Neural cell (in vitro differentiated cells): Measurements from ENCODE around the gene SLC25A21. TPM values are rescaled to one million over a fixed set of nuclear protein-coding genes. Genes with fewer than 3 reads are reported as not detected.
A peak's percentile ranks its signal among the peaks of the same experiment; 100 is the strongest.

ENCODE experiments used
- H2AFZ ChIP-seq: fragments of 200-600, 300-800 bp; sonication (generic), shearing (Covaris generic); 2 replicates; pipeline ENCODE4 v1.6.0; 2014; ENCODE audit warnings: low read depth, mild to moderate bottlenecking, antibody characterized with exemption, low read length, moderate library complexity
- H3F3A ChIP-seq: fragments of 200-600 bp; shearing (Covaris generic); 2 replicates; pipeline ENCODE4 v1.6.1; 2016; ENCODE audit warnings: mild to moderate bottlenecking, moderate library complexity, mixed read lengths, antibody characterized with exemption, low read length; ENCODE audit not compliant: insufficient read depth, poor library complexity, severe bottlenecking
- H3K27ac ChIP-seq: fragments of 200-600, 300-800 bp; sonication (generic), shearing (Covaris generic); 2 replicates; pipeline ENCODE4 v1.5.1; 2014; ENCODE audit warnings: mild to moderate bottlenecking, low read length, moderate library complexity
- H3K27me3 ChIP-seq: fragments of 300-800, 200-600 bp; sonication (generic), shearing (Covaris generic); 2 replicates; pipeline ENCODE4 v1.6.0; 2014; ENCODE audit warnings: mild to moderate bottlenecking, low read depth, low read length, moderate library complexity; ENCODE audit not compliant: insufficient read depth
- H3K36me3 ChIP-seq: fragments of 300-800, 200-600 bp; sonication (generic), shearing (Covaris generic); 2 replicates; pipeline ENCODE4 v1.5.1; 2014; ENCODE audit warnings: mild to moderate bottlenecking, antibody characterized with exemption, low read length, moderate library complexity; ENCODE audit not compliant: insufficient read depth
- H3K4me2 ChIP-seq: fragments of 300-800, 200-600 bp; sonication (generic), shearing (Covaris generic); 2 replicates; pipeline ENCODE4 v1.6.0; 2014; ENCODE audit warnings: mild to moderate bottlenecking, low read length
- H3K4me3 ChIP-seq: fragments of 300-800, 200-600 bp; sonication (generic), shearing (Covaris generic); 2 replicates; pipeline ENCODE4 v1.5.1; 2014; ENCODE audit warnings: mild to moderate bottlenecking, low read length, moderate library complexity
- H3K79me2 ChIP-seq: fragments of 200-600 bp; shearing (Covaris generic); replicated peaks from 2 replicates; pipeline ENCODE4 v1.6.0; 2014; ENCODE audit warnings: mild to moderate bottlenecking, low read length, moderate library complexity; ENCODE audit not compliant: insufficient read depth
- H3K9ac ChIP-seq: fragments of 300-800, 200-600 bp; sonication (generic), shearing (Covaris generic); 2 replicates; pipeline ENCODE4 v1.6.1; 2016; ENCODE audit warnings: mild to moderate bottlenecking, low read length, mixed read lengths
- H3K9me2 ChIP-seq: fragments of 200-600 bp; shearing (Covaris generic); 2 replicates; pipeline ENCODE4 v1.6.1; 2016; ENCODE audit warnings: mild to moderate bottlenecking, low read length, mixed read lengths; ENCODE audit not compliant: insufficient read depth
- H3K9me3 ChIP-seq: fragments of 200-600, 300-800 bp; sonication (generic), shearing (Covaris generic); 2 replicates; pipeline ENCODE4 v1.6.1; 2016; ENCODE audit warnings: mild to moderate bottlenecking, mixed run types, low read length, moderate library complexity, mixed read lengths
- H4K20me1 ChIP-seq: fragments of 200-600 bp; shearing (Covaris generic); 2 replicates; pipeline ENCODE4 v1.6.1; 2016; ENCODE audit warnings: mild to moderate bottlenecking, mixed run types; ENCODE audit not compliant: insufficient read depth
- EP300 ChIP-seq: fragments of 450-650 bp; conservative IDR thresholded peaks from 2 replicates; pipeline ENCODE4 v1.6.1; 2014; ENCODE audit warnings: antibody characterized with exemption, mild to moderate bottlenecking, moderate library complexity; ENCODE audit not compliant: poor library complexity, severe bottlenecking
- EZH2 ChIP-seq: fragments of 200-600, 300-800 bp; shearing (Covaris generic), sonication (generic); IDR thresholded peaks from 2 replicates; pipeline ENCODE4 v1.6.1; 2014; ENCODE audit warnings: antibody characterized with exemption, low read length, borderline replicate concordance, mild to moderate bottlenecking; ENCODE audit not compliant: insufficient read depth, poor library complexity, severe bottlenecking
- MXI1 ChIP-seq: fragments of 450-650 bp; conservative IDR thresholded peaks from 2 replicates; pipeline ENCODE4 v1.6.1; 2014; ENCODE audit warnings: antibody characterized with exemption, mild to moderate bottlenecking; ENCODE audit not compliant: poor library complexity, severe bottlenecking
- POLR2AphosphoS5 ChIP-seq: IDR thresholded peaks from 2 replicates; pipeline ENCODE4 v1.6.1; 2012
- RAD21 ChIP-seq: fragments of 450-650 bp; conservative IDR thresholded peaks from 2 replicates; pipeline ENCODE4 v1.6.1; 2014; ENCODE audit warnings: antibody characterized with exemption, mild to moderate bottlenecking, moderate library complexity
- SMC3 ChIP-seq: fragments of 450-650 bp; conservative IDR thresholded peaks from 2 replicates; pipeline ENCODE4 v1.6.1; 2014; ENCODE audit warnings: antibody characterized with exemption, mild to moderate bottlenecking, moderate library complexity; ENCODE audit not compliant: poor library complexity
- TAF1 ChIP-seq: IDR thresholded peaks from 2 replicates; pipeline ENCODE4 v1.6.1; 2012; ENCODE audit warnings: low read depth
- polyA plus RNA-seq: library from polyadenylated mRNA; depleted of rRNA; stranded (reverse); fragments of >200 nt; gene quantifications from 2 replicates; pipeline ENCODE4 v1.2.3, GENCODE V29; 2014
- TF ChIP-seq, protein P1 (sequence below): IDR thresholded peaks from 2 replicates; pipeline ENCODE4 v1.6.1; 2012; ENCODE audit warnings: borderline replicate concordance
- TF ChIP-seq, protein P2 (sequence below): fragments of 450-650 bp; IDR thresholded peaks from 2 replicates; pipeline ENCODE4 v1.5.1; 2014; ENCODE audit warnings: antibody characterized with exemption, mild to moderate bottlenecking, moderate library complexity; ENCODE audit not compliant: poor library complexity, severe bottlenecking

The SLC25A21 gene
- polyA plus RNA-seq, 1 donor from 2014 or later = 0.35 TPM

DNA sequence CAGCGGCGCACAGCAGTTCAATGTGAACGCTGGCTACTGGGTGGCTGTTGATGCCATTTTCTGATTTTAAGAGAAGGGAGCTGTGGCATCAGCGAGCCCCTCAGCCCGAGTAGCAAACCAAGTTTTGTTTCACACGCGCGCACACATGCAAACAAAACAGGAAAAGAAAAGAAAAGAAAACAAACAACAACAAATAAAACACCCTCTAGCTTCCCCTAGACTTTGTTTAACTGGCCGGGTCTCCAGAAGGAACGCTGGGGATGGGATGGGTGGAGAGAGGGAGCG, 510.2 kb downstream of the SLC25A21 start:
- Histone ChIP-seq H3K27me3 (peaks cover 100% of the 10 kb centered on the region), H3K4me3 (peak overlapping the region; percentile 50), H3K9me2 (no peaks in the 10 kb centered on the region), H3K27ac (no peak overlapping the region), H3K79me2 (no peaks in the 10 kb centered on the region), H2AFZ (no peak overlapping the region), H3K9ac (no peak overlapping the region), H3K4me2 (no peak overlapping the region), H3K9me3 (no peaks in the 10 kb centered on the region), H3F3A (no peaks in the 10 kb centered on the region), H3K36me3 (no peaks in the 10 kb centered on the region), H4K20me1 (no peaks in the 10 kb centered on the region)
- TF ChIP-seq, protein P1, sequence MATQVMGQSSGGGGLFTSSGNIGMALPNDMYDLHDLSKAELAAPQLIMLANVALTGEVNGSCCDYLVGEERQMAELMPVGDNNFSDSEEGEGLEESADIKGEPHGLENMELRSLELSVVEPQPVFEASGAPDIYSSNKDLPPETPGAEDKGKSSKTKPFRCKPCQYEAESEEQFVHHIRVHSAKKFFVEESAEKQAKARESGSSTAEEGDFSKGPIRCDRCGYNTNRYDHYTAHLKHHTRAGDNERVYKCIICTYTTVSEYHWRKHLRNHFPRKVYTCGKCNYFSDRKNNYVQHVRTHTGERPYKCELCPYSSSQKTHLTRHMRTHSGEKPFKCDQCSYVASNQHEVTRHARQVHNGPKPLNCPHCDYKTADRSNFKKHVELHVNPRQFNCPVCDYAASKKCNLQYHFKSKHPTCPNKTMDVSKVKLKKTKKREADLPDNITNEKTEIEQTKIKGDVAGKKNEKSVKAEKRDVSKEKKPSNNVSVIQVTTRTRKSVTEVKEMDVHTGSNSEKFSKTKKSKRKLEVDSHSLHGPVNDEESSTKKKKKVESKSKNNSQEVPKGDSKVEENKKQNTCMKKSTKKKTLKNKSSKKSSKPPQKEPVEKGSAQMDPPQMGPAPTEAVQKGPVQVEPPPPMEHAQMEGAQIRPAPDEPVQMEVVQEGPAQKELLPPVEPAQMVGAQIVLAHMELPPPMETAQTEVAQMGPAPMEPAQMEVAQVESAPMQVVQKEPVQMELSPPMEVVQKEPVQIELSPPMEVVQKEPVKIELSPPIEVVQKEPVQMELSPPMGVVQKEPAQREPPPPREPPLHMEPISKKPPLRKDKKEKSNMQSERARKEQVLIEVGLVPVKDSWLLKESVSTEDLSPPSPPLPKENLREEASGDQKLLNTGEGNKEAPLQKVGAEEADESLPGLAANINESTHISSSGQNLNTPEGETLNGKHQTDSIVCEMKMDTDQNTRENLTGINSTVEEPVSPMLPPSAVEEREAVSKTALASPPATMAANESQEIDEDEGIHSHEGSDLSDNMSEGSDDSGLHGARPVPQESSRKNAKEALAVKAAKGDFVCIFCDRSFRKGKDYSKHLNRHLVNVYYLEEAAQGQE = no peak
- TF ChIP-seq RAD21 (no peak), EP300 (no peak), SMC3 (no peak), MXI1 (no peak), TAF1 (no peak), EZH2 (no peak), POLR2AphosphoS5 (no peak)
- TF ChIP-seq, protein P2, sequence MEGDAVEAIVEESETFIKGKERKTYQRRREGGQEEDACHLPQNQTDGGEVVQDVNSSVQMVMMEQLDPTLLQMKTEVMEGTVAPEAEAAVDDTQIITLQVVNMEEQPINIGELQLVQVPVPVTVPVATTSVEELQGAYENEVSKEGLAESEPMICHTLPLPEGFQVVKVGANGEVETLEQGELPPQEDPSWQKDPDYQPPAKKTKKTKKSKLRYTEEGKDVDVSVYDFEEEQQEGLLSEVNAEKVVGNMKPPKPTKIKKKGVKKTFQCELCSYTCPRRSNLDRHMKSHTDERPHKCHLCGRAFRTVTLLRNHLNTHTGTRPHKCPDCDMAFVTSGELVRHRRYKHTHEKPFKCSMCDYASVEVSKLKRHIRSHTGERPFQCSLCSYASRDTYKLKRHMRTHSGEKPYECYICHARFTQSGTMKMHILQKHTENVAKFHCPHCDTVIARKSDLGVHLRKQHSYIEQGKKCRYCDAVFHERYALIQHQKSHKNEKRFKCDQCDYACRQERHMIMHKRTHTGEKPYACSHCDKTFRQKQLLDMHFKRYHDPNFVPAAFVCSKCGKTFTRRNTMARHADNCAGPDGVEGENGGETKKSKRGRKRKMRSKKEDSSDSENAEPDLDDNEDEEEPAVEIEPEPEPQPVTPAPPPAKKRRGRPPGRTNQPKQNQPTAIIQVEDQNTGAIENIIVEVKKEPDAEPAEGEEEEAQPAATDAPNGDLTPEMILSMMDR = no peak

DNA sequence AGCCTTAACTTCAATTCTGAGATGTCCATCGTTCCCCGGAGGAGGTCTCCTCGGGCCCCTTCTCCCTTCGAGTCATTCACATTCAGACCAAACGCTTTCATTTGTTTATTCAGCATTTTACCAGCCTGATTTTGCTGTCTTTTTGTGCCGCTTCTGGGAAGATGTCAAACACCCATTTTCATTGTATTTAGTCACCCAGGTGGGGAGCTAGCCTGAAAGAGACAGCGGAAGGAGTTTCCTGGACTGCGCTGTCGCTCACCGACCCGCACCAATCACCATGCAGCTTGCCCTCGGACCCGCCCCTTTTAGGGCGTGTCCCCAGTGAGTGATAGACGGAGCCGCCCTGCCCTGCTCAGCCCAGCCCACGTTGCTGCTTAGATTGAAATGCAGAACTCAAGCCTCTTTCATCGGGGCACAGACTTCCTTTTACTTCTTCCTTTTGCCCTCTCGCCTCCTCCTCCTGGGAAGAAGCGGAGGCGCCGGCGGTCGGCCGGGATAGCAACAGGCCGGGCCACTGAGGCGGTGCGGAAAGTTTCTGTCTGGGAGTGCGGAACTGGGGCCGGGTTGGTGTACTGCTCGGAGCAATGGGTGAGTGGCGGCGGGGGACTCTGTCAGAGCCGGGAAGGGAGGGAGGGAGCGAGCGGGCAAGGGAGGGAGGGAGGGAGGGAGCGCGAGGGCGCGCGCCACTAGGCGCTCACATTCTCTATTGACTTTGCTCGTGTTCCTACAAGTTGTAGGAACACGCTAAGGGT, 510.7 kb downstream of the SLC25A21 start, which contains the start of gene PAX9:
TSS of gene PAX9 (plus strand) at position 355 of the 752 bp plus-strand sequence. CDS start at position 585, 230 bp downstream.
- H3K9ac ChIP-seq = no peak within 1 kb of the TSS
- H3F3A ChIP-seq = no peaks in the 10 kb centered on the region
- no peaks in the 10 kb centered on the region for H3K36me3 ChIP-seq
- H4K20me1 ChIP-seq = no peaks in the 10 kb centered on the region
- H3K79me2 ChIP-seq = no peaks in the 10 kb centered on the region
- no peaks in the 10 kb centered on the region for H3K9me3 ChIP-seq
- no peaks in the 10 kb centered on the region for H3K9me2 ChIP-seq
- H3K27ac ChIP-seq = no peak within 1 kb of the TSS
- peak within 1 kb of the TSS; percentile 61 for H3K4me3 ChIP-seq
- H2AFZ ChIP-seq = no peak within 1 kb of the TSS
- H3K27me3 ChIP-seq = peaks cover 100% of the 10 kb centered on the region
- TF ChIP-seq EZH2 (peak; percentile 45), TAF1 (no peak), SMC3 (no peak), POLR2AphosphoS5 (no peak), EP300 (no peak)
- no peak within 1 kb of the TSS for H3K4me2 ChIP-seq
